HT1080 (cell line): ENCODE data around the gene ST6GAL1. TPM values are rescaled to one million over a fixed set of nuclear protein-coding genes. Genes with fewer than 3 reads are reported as not detected.
"Not testable (repeated sequence)": the region's sequence is repeated elsewhere in the genome, so short reads cannot be mapped to it uniquely, and the experiment has no call there.

Experiments used
- DNase-seq: peaks from one replicate; pipeline ENCODE4 v3.0.0-alpha.2; 2015; ENCODE audit warnings: low read depth
- polyA plus RNA-seq, 2 experiments: library from polyadenylated mRNA; depleted of rRNA; stranded (reverse); fragments of >200 nt; gene quantifications; 2 replicates each; pipeline ENCODE4 v1.2.3, GENCODE V29; 2015
- total RNA-seq: library from RNA; depleted of rRNA; stranded (reverse); fragments of >200 nt; shearing (Covaris generic); gene quantifications from 2 replicates; pipeline ENCODE4 v1.2.3, GENCODE V29; 2014; rRNA removed

ST6GAL1 gene
- total RNA-seq, result 6.1 and 6.8 TPM in 2 replicates
- polyA plus RNA-seq (2015; cell fraction: cytosol; rRNA removed), result 7.7 and 7.9 TPM in 2 replicates
- polyA plus RNA-seq (2015; cell fraction: nucleus; rRNA removed), result 9.6 and 10.4 TPM in 2 replicates

DNA sequence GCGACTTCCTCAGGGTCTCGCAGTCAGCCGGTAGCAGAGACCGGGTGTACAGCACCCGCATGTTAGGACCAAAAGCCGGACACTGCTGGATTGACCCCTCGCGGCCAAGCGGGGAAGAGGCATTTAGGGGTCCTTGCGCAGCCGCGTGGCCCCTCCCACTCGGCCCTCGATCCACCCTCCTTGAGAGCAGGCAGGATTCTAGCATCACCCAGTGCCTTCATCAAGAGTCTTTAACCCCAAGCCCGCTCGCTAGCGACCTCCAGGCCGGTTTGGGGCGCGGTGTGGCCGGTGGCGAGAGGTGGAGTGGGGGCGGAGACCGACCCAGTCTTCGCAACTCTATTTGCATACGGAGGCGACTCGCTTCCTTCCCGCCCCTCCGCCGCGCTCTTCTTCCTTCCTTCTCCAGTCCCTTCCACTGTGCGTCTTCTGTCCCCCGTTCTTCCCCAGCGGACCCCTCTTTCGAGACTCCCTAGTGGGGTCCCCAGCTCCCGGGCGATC, at the start of gene ST6GAL1:
Gene ST6GAL1, plus strand, starts transcription at position 384 of the 498 bp plus-strand sequence. CDS start 112,178 bp downstream, outside the sequence.
- peak; percentile 75 for DNase-seq

DNA sequence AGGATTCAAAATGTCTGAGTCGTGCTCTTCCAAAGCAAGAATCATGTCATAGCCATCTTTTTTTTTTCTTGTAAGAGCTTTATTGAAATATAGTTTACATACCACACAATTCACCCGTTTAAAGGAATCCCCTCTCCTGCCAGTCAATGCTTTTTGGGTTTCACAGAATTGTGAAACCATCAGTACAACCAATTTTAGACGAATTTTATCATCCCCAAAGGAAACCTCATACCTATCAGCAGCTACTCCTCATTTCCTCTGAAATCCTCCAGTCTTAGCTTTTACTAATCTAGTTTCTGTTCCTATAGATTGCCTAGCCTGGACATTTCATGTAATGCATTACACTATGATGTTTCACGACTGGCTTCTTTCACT, 48.2 kb upstream of the ST6GAL1 start:
- no peak for DNase-seq

DNA sequence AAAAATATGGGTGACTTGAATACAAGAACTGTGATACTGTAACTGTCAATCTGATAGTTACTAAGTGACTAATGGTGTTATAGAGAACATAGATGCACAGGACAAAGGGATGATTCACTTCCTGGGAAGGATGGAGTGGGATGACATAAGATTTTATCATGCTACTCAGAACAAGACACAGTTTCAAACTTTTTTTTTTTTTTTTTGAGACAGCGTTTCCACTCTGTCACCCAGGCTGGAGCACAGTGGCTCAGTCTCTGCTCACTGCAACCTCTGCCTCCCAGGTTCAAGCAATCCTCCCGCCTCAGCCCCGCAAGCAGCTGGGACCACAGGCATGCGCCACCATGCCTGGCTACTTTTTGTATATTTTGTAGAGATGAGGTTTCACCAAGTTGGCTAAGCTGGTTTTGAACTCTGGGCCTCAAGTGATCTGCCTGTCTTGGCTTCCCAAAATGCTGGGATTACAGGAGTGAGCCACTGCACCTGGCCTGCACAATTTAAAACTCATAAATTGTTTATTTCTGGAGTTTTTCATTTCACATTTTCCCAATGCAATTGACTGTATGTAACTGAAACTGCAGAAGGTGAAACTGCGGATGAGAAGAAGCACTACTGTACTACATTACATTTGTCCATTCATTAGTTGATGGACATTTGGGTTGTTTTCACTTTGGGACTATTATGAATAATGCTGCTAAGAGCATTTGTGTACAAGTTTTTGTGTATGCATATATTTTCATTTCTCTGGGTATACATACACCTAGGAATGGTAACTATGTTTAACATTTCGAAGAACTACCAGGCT, 47.2 kb upstream of the ST6GAL1 start:
- DNase-seq, result peak; percentile 98

GRCh38 chr3:186883686-186884058, 46.7 kb upstream of the ST6GAL1 start:
- no peak for DNase-seq

DNA sequence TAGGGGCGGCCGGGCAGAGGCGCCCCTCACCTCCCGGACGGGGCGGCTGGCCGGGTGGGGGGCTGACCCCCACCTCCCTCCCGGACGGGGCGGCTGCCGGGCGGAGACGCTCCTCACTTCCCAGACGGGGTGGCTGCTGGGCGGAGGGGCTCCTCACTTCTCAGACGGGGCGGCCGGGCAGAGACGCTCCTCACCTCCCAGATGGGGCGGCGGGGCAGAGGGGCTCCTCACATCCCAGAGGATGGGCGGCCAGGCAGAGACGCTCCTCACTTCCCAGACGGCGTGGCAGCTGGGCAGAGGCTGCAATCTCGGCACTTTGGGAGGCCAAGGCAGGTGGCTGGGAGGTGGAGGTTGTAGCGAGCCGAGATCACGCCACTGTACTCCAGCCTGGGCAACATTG, 45.5 kb upstream of the ST6GAL1 start:
- DNase-seq, result not testable (repeated sequence)

DNA sequence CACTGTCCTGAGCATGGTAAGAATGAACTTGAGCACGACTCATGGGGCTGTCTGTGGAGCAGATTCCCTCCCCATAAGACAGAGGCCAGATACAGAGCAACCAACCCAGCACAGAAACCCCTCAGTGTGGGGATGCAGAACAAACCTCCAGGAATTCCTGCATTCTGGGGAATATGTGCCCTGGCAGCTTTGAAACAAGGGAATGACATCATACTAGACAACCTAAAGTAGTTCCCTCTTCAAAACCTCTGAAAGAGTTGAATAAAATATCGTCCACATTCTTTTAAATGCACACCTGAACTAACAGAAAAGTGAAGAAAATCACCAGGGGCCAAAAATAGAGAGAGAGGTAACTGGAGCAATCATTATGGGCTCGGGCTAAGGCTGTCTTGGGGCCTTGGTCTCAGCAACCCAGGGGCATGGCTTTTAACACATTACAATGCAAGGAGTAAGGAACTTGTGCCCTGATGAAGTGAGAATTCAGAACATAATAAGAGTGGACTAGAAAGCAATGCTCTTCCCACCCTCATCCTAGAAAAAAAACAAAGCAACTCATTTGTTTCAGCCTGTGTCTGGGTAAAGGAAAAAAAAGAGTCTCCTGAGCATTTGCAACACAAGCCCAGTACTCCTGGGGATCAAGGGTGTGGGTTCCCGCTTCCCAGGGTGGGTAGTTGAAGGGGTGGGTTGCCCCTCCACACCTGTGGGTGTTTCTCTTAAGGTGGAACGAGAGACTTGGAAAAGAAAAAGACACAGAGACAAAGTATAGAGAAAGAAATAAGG, 43.9 kb upstream of the ST6GAL1 start:
- DNase-seq, result no peak

DNA sequence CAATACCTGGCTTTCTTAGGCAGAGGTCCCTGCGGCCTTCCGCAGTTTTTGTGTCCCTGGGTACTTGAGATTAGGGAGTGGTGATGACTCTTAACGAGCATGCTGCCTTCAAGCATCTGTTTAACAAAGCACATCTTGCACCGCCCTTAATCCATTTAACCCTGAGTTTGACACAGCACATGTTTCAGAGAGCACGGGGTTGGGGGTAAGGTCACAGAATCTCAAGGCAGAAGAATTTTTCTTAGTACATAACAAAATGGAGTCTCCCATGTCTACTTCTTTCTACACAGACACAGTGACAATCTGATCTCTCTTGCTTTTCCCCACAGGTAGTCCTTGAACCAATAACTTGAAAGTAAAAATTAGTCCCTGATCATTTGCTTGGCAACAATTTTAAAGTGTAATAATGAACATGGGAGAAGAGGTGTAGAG, 42.8 kb upstream of the ST6GAL1 start:
- not testable (repeated sequence) for DNase-seq

GRCh38 chr3:186888569-186888968, 41.8 kb upstream of the ST6GAL1 start:
- no peak for DNase-seq

DNA sequence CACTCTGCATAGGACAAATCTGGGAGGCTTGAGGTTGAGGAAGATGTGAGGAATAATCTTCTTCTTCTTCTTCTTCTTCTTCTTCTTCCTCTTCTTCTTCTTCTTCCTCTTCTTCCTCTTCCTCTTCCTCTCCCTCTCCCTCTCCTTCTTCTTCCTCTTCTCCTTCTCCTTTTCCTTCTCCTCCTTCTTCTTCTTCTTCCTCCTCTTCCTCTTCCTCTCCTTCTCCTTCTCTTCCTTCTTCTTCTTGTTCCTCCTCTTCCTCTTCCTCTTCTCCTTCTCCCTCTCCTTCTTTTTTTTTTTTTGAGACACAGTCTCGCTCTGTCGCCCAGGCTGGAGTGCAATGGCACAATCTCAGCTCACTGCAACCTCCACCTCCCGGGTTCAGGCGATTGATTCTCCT, 40.6 kb upstream of the ST6GAL1 start:
- DNase-seq, result not testable (repeated sequence)

DNA sequence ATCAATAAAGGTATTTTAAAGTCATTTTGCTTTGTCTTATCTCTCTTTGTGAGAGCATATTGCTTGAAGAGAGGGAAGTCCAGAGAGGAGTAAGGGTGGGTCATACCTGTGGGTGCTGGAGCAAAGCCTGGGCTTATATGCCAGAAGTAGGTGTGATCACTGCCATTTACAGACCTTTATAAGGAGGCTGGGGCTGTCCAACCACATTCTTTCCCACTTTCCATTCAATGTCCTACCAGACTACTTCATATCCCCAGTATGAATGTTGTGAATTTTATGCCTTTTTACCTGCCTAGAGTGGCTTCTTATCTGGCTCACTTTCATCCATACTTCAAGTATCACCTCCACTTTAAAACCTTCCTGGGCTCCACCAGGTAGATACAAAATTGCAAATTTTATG, 39.4 kb upstream of the ST6GAL1 start:
- no peak for DNase-seq

DNA sequence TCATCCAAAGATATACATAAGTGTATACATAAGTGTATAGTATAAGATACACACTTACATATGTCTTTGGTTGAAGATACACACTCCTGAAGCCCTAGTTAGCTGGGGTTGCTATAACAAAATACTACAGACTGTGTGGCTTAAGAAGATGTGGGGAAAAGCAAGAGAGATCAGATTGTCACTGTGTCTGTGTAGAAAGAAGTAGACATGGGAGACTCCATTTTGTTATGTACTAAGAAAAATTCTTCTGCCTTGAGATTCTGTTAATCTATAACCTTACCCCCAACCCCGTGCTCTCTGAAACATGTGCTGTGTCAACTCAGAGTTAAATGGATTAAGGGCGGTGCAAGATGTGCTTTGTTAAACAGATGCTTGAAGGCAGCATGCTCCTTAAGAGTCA, 37.3 kb upstream of the ST6GAL1 start:
- DNase-seq, result not testable (repeated sequence)

- no peak for DNase-seq
These were observed 34.9 kb upstream of the ST6GAL1 start for GRCh38 chr3:186895406-186895805.

- DNase-seq, result no peak
These were observed 34.3 kb upstream of the ST6GAL1 start for GRCh38 chr3:186896006-186896405.

DNA sequence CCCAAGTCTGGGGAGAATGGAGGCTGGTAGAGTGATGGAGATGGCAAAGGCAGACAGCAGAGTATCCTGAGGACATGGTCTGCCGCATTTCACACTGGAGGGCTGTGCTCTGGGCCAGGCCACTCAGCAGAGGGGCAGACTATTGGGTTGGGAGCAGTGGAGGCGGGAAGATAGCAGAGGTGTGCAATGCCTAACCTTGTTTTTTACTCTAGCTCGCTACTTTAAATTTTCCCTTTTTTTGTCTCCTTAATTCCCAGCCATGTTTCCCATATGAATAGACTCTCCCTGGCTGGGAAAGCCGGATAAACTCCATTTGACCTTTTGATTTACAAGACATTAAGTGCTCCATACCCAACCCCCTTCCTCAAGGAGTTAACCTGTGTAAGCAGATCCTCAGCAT, 33.5 kb upstream of the ST6GAL1 start:
- no peak for DNase-seq

DNA sequence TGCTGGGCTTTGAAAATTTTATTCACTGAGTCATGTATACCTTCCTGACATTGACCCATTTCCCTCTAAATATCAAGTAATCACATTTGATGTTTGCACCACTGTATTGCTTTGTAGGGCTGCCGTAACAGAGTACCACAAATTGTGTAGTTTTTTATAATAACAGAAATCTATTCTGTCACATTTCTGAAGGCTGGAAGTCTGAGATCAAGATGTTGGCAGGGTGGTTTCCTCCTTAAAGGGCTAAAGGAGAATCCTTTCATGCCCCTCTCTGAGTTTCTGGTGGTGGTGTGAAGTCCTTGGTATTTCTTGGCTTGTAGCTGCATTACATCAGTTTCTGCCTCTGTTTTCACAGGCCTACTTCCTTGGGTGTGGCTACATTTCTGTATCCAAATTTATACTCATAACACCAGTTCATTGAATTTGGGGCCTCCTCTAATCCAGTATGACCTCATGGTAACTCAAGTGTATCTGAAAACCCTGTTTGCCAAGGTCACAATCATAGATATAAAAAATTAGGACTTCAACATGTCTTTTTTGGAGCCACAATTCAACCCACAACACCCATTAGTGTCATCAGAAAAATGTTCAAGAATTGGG, 29.1 kb upstream of the ST6GAL1 start:
- peak; percentile 27 for DNase-seq

GRCh38 chr3:186902154-186902553, 28.2 kb upstream of the ST6GAL1 start:
- peak; percentile 24 for DNase-seq

GRCh38 chr3:186902713-186903112, 27.6 kb upstream of the ST6GAL1 start:
- no peak for DNase-seq

DNA sequence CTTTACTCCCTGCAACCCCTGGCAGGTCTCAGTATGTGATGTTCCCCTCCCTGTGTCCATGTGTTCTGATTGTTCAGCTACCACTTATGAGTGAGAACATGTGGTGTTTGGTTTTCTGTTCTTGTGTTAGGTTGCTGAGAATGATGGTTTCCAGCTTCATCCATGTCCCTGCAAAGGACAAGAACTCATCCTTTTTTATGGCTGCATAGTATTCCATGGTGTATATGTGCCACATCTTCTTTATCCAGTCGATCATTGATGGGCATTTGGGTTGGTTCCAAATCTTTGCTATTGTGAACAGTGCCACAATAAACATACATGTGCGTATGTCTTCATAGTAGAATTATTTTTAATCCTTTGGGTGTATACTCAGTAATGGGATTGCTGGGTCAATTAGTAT, 26.6 kb upstream of the ST6GAL1 start:
- not testable (repeated sequence) for DNase-seq

GRCh38 chr3:186907075-186907474, 23.3 kb upstream of the ST6GAL1 start:
- not testable (repeated sequence) for DNase-seq

GRCh38 chr3:186909078-186909853, 21.1 kb upstream of the ST6GAL1 start:
- peak; percentile 52 for DNase-seq
